K562 (cell line): ENCODE measurements around the gene RGS9. TPM values are rescaled to one million over a fixed set of nuclear protein-coding genes. Genes with fewer than 3 reads are reported as not detected.

Experiments used
- CC2D1A ChIP-seq: fragments of 450-650 bp; IDR thresholded peaks from 2 replicates; pipeline ENCODE4 v1.6.1; 2017; ENCODE audit warnings: mild to moderate bottlenecking
- MAZ ChIP-seq, 2 experiments: fragments of 450-650 bp in 1 of 2; sonication (generic) in 1 of 2; formaldehyde crosslinking; IDR thresholded peaks in 1 of 2; conservative IDR thresholded peaks in 1 of 2; 2 replicates each; pipeline versions ENCODE4 v1.4.0 to v1.5.0; 2020; ENCODE audit warnings: mild to moderate bottlenecking in 1 of 2, missing genetic modification reagents in 1 of 2
- REST ChIP-seq, 2 experiments: fragments of 450-650 bp; formaldehyde crosslinking in 1 of 2; IDR thresholded peaks; 2 replicates each; pipeline versions ENCODE4 v1.4.0 to v1.6.1; 2014 to 2020; ENCODE audit warnings: mild to moderate bottlenecking in 2 of 2, borderline replicate concordance in 1 of 2, low read depth in 1 of 2
- SMC3 ChIP-seq: conservative IDR thresholded peaks from 2 replicates; pipeline ENCODE4 v1.6.1; 2011; ENCODE audit warnings: low read depth, low read length, improper control_type of control experiment; ENCODE audit not compliant: insufficient read depth
- TCF3 ChIP-seq: sonication (generic); formaldehyde crosslinking; IDR thresholded peaks from 2 replicates; pipeline ENCODE4 v1.4.0; 2020; ENCODE audit warnings: mild to moderate bottlenecking, missing genetic modification reagents
- polyA plus RNA-seq, 8 experiments: library from polyadenylated mRNA; depleted of rRNA in 4 of 8; stranded (reverse) in 5 of 8; unstranded in 3 of 8; fragments of >200 nt; fragmentation: Nextera tagmentation in 2 of 8; fragmentation: Illumina TruSeq in 1 of 8; extraction: Ambion mirVana in 2 of 8; extraction: Trizol in 1 of 8; gene quantifications; 2 replicates each; pipeline versions ENCODE4 v1.2.1 to v1.2.3, GENCODE V29; 2011 to 2014; ENCODE audit warnings: inconsistent platforms in 1 of 8, missing spikeins in 1 of 8
- total RNA-seq, 7 experiments: library from RNA; depleted of rRNA in 6 of 7; stranded (reverse); fragments of >200 nt in 6 of 7; fragmentation: Illumina TruSeq in 2 of 7; extraction: Trizol in 2 of 7; gene quantifications; 2 replicates each; pipeline versions ENCODE4 v1.2.1 to v1.2.3, GENCODE V29; 2011 to 2021; ENCODE audit warnings: low replicate concordance in 1 of 7
- TF ChIP-seq, protein P1 (sequence below): sonication (generic); formaldehyde crosslinking; IDR thresholded peaks from 2 replicates; pipeline ENCODE4 v1.8.0; 2023; ENCODE audit warnings: mild to moderate bottlenecking, missing genetic modification reagents
- TF ChIP-seq, protein P2 (sequence below): fragments of 450-650 bp; formaldehyde crosslinking; IDR thresholded peaks from 2 replicates; pipeline ENCODE4 v1.4.0; 2022; ENCODE audit warnings: mild to moderate bottlenecking, moderate library complexity

Gene RGS9
- total and polyA plus RNA-seq, 9 of the 15 experiments (the other 6 are each of a cell fraction or from before 2014, with no cell fraction given) = 0.18 to 1.4 (median 0.55) TPM

- TF ChIP-seq, protein P1, sequence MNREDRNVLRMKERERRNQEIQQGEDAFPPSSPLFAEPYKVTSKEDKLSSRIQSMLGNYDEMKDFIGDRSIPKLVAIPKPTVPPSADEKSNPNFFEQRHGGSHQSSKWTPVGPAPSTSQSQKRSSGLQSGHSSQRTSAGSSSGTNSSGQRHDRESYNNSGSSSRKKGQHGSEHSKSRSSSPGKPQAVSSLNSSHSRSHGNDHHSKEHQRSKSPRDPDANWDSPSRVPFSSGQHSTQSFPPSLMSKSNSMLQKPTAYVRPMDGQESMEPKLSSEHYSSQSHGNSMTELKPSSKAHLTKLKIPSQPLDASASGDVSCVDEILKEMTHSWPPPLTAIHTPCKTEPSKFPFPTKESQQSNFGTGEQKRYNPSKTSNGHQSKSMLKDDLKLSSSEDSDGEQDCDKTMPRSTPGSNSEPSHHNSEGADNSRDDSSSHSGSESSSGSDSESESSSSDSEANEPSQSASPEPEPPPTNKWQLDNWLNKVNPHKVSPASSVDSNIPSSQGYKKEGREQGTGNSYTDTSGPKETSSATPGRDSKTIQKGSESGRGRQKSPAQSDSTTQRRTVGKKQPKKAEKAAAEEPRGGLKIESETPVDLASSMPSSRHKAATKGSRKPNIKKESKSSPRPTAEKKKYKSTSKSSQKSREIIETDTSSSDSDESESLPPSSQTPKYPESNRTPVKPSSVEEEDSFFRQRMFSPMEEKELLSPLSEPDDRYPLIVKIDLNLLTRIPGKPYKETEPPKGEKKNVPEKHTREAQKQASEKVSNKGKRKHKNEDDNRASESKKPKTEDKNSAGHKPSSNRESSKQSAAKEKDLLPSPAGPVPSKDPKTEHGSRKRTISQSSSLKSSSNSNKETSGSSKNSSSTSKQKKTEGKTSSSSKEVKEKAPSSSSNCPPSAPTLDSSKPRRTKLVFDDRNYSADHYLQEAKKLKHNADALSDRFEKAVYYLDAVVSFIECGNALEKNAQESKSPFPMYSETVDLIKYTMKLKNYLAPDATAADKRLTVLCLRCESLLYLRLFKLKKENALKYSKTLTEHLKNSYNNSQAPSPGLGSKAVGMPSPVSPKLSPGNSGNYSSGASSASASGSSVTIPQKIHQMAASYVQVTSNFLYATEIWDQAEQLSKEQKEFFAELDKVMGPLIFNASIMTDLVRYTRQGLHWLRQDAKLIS (CRISPR knock-in tag) = no peak
- TF ChIP-seq TCF3 (CRISPR knock-in tag) (no peak), MAZ (CRISPR knock-in tag; conservative IDR thresholded peaks at IDR 0.05 in 1 of 2, IDR thresholded peaks at IDR 0.05 in 1 of 2) (peak in 1 of 2 experiments; percentile 39; a peak in 1 of 4 replicates), REST (IDR thresholded peaks at IDR 0.05; ENCODE audit: borderline replicate concordance) (peak; percentile 61), REST (CRISPR knock-in tag; IDR thresholded peaks at IDR 0.05; ENCODE audit: low read depth) (no peak), CC2D1A (peak; percentile 66; the same call in 1 of the 2 replicates), SMC3 (peak; percentile 85)
- TF ChIP-seq, protein P2, sequence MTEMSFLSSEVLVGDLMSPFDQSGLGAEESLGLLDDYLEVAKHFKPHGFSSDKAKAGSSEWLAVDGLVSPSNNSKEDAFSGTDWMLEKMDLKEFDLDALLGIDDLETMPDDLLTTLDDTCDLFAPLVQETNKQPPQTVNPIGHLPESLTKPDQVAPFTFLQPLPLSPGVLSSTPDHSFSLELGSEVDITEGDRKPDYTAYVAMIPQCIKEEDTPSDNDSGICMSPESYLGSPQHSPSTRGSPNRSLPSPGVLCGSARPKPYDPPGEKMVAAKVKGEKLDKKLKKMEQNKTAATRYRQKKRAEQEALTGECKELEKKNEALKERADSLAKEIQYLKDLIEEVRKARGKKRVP (CRISPR knock-in tag) = no peak
Observed at GRCh38 chr17:65231662-65232335, 94.6 kb downstream of the RGS9 start (continued).
